Measurements from ENCODE around the gene BHLHE23.

- TF ChIP-seq ELF1 (IDR thresholded peaks at IDR 0.05; ENCODE audit: borderline replicate concordance, low read depth) (no peak), POLR2AphosphoS5 (IDR thresholded peaks at IDR 0.05; ENCODE audit: low read depth, low read length) (no peak), EZH2 (IDR thresholded peaks at IDR 0.05) (no peak), ATF3 (IDR thresholded peaks at IDR 0.05) (no peak), ZNF274 (IDR thresholded peaks at IDR 0.05; ENCODE audit: low read depth, low read length) (no peak), FOSL1 (IDR thresholded peaks at IDR 0.05; ENCODE audit: low read depth) (no peak), CEBPB (IDR thresholded peaks at IDR 0.05; ENCODE audit: low read depth) (no peak), CTCF (IDR thresholded peaks at IDR 0.05 in 2 of 3, conservative IDR thresholded peaks at IDR 0.05 in 1 of 3; ENCODE audit: borderline replicate concordance in 1 of 3, insufficient read depth in 1 of 3, low read depth in 2 of 3, low read length in 2 of 3) (no peak), POLR2A (IDR thresholded peaks at IDR 0.05; ENCODE audit: borderline replicate concordance, extremely low read depth, insufficient read depth, insufficient read length) (no peak), EZH2phosphoT487 (IDR thresholded peaks at IDR 0.05; ENCODE audit: borderline replicate concordance) (no peak)
Measured at GRCh38 chr20:63050406-63050805, 43.6 kb upstream of the BHLHE23 start.

Data from HCT116 (cell line).